Activated naive CD4-positive, alpha-beta T cell treated with anti-CD3 and anti-CD28 coated beads, Interleukin-2, amount 50 U/mL, for 72 hours (primary cell): ENCODE measurements around the gene TGFB1. TPM values are rescaled to one million over a fixed set of nuclear protein-coding genes. Genes with fewer than 3 reads are reported as not detected.
A peak's percentile ranks its signal among the peaks of the same experiment; 100 is the strongest.

Experiments used
- ATAC-seq, 2 donors: fragments of 150-1000 bp; cut with Tn5 transposase; 2 replicates each; pipeline ENCODE4 v1.10.0; 2021; ENCODE audit warnings: mild to moderate bottlenecking in 2 of 2, moderate library complexity in 2 of 2
- DNase-seq, 2 donors: peaks; one replicate each; pipeline ENCODE4 v3.0.0; 2021 to 2022; ENCODE audit warnings: low spot score in 2 of 2
- H3K27ac Mint-ChIP-seq, 2 donors: one replicate each; pipeline ENCODE4 v1.8.0; 2022; ENCODE audit warnings: mild to moderate bottlenecking in 2 of 2, mixed read lengths in 2 of 2
- H3K36me3 Mint-ChIP-seq, 2 donors: one replicate each; pipeline ENCODE4 v1.8.0; 2022; ENCODE audit warnings: mixed read lengths in 2 of 2
- H3K9me3 Mint-ChIP-seq, 2 donors: one replicate each; pipeline ENCODE4 v1.8.0; 2022; ENCODE audit warnings: mixed read lengths in 2 of 2
- total RNA-seq, 2 donors: library from RNA; stranded (reverse); gene quantifications; one replicate each; pipeline ENCODE4 v1.2.3, GENCODE V29; 2022

TGFB1 gene
- total RNA-seq, 2 donors from 2014 or later = 73.4 to 126 TPM

GRCh38 chr19:41320568-41320967, 33.2 kb downstream of the TGFB1 start:
- no peak for ATAC-seq
- Mint-ChIP-seq H3K27ac (no peak overlapping the region), H3K36me3 (peaks cover 13 to 15% of the 10 kb centered on the region in 2 donors), H3K9me3 (no peaks in the 10 kb centered on the region)
- DNase-seq = no peak

GRCh38 chr19:41320185-41320518, 33.6 kb downstream of the TGFB1 start:
- H3K9me3 Mint-ChIP-seq = no peaks in the 10 kb centered on the region

GRCh38 chr19:41319500-41320184, 34.1 kb downstream of the TGFB1 start:
- ATAC-seq (no peak), DNase-seq (no peak)
- peaks cover 13 to 15% of the 10 kb centered on the region in 2 donors for H3K36me3 Mint-ChIP-seq
- H3K27ac Mint-ChIP-seq = peak overlapping the region in 1 of 2 donors; percentile 81
- no peaks in the 10 kb centered on the region for H3K9me3 Mint-ChIP-seq

More at GRCh38 chr19:41320185-41320518, 33.6 kb downstream of the TGFB1 start:
- Mint-ChIP-seq H3K36me3 (peaks cover 13 to 15% of the 10 kb centered on the region in 2 donors), H3K27ac (no peak overlapping the region)
- no peak for ATAC-seq
- no peak for DNase-seq

- peaks cover 13 to 15% of the 10 kb centered on the region in 2 donors for H3K36me3 Mint-ChIP-seq
- DNase-seq = no peak
- ATAC-seq = peak; percentile 9 to 14
- peak overlapping the region; percentile 38 to 81 for H3K27ac Mint-ChIP-seq
- no peaks in the 10 kb centered on the region for H3K9me3 Mint-ChIP-seq
Measured at GRCh38 chr19:41318696-41319499, 34.8 kb downstream of the TGFB1 start.

GRCh38 chr19:41316306-41316920, 37.3 kb downstream of the TGFB1 start:
- DNase-seq = no peak
- ATAC-seq = peak in 1 of 2 donors; percentile 17
- H3K9me3 Mint-ChIP-seq = no peaks in the 10 kb centered on the region
- H3K27ac Mint-ChIP-seq = peak overlapping the region; percentile 38 to 74
- H3K36me3 Mint-ChIP-seq = peaks cover 20 to 28% of the 10 kb centered on the region in 2 donors

- no peak for DNase-seq
- no peak for ATAC-seq
- H3K27ac Mint-ChIP-seq = peak overlapping the region; percentile 97 to 99
- H3K9me3 Mint-ChIP-seq = no peaks in the 10 kb centered on the region
- peaks cover 34 to 41% of the 10 kb centered on the region in 2 donors for H3K36me3 Mint-ChIP-seq
Measured at GRCh38 chr19:41311613-41312012, 42.1 kb downstream of the TGFB1 start.

- no peak for ATAC-seq
- no peak for DNase-seq
- peaks cover 28 to 39% of the 10 kb centered on the region in 2 donors for H3K36me3 Mint-ChIP-seq
- H3K9me3 Mint-ChIP-seq = no peaks in the 10 kb centered on the region
- H3K27ac Mint-ChIP-seq = peak overlapping the region; percentile 97 to 99
Measured at GRCh38 chr19:41311072-41311471, 42.6 kb downstream of the TGFB1 start.

GRCh38 chr19:41310033-41310831, 43.5 kb downstream of the TGFB1 start, which contains the start of gene CCDC97:
TSS of gene CCDC97 (plus strand) at chr19:41310172. CDS start at chr19:41310311, 139 bp downstream.
- peaks cover 30 to 39% of the 10 kb centered on the region in 2 donors for H3K36me3 Mint-ChIP-seq
- peak within 1 kb of the TSS; percentile 97 to 99 for H3K27ac Mint-ChIP-seq
- DNase-seq (peak; percentile 86 to 92), ATAC-seq (peak; percentile 72 to 74)
- H3K9me3 Mint-ChIP-seq = no peaks in the 10 kb centered on the region

- ATAC-seq = peak; percentile 8 to 12
- peaks cover 34 to 45% of the 10 kb centered on the region in 2 donors for H3K36me3 Mint-ChIP-seq
- no peak for DNase-seq
Measured at GRCh38 chr19:41309180-41310032, 44.3 kb downstream of the TGFB1 start.

GRCh38 chr19:41308450-41309179, 45.1 kb downstream of the TGFB1 start:
- DNase-seq = peak; percentile 88 to 97
- Mint-ChIP-seq H3K27ac (peak overlapping the region; percentile 97 to 99), H3K36me3 (peaks cover 41 to 51% of the 10 kb centered on the region in 2 donors), H3K9me3 (no peaks in the 10 kb centered on the region)
- peak; percentile 59 to 60 for ATAC-seq

More at GRCh38 chr19:41309180-41310032, 44.3 kb downstream of the TGFB1 start:
- Mint-ChIP-seq H3K9me3 (no peaks in the 10 kb centered on the region), H3K27ac (peak overlapping the region; percentile 97 to 99)

- DNase-seq = no peak
- H3K27ac Mint-ChIP-seq = peak overlapping the region; percentile 97 to 99
- peaks cover 36 to 47% of the 10 kb centered on the region in 2 donors for H3K36me3 Mint-ChIP-seq
- no peaks in the 10 kb centered on the region for H3K9me3 Mint-ChIP-seq
- peak; percentile 3 to 8 for ATAC-seq
Measured at GRCh38 chr19:41307954-41308449, 45.7 kb downstream of the TGFB1 start.

GRCh38 chr19:41307090-41307875, 46.4 kb downstream of the TGFB1 start:
- DNase-seq (no peak), ATAC-seq (no peak)
- peaks cover 36 to 53% of the 10 kb centered on the region in 2 donors for H3K36me3 Mint-ChIP-seq
- H3K27ac Mint-ChIP-seq = peak overlapping the region; percentile 97 to 99
- no peaks in the 10 kb centered on the region for H3K9me3 Mint-ChIP-seq

GRCh38 chr19:41305927-41306793, 47.6 kb downstream of the TGFB1 start:
- H3K9me3 Mint-ChIP-seq = no peaks in the 10 kb centered on the region
- DNase-seq = no peak
- H3K36me3 Mint-ChIP-seq = peaks cover 43 to 58% of the 10 kb centered on the region in 2 donors
- no peak for ATAC-seq
- H3K27ac Mint-ChIP-seq = peak overlapping the region; percentile 97 to 99
